Left kidney (tissue), 2 donors: Measurements from ENCODE around the gene TP63. TPM values are rescaled to one million over a fixed set of nuclear protein-coding genes. Genes with fewer than 3 reads are reported as not detected.
"Not testable (repeated sequence)": the region's sequence is repeated elsewhere in the genome, so short reads cannot be mapped to it uniquely, and the experiment has no call there.

ENCODE experiments used
- DNase-seq: peaks from one replicate; pipeline ENCODE4 v3.0.0-alpha.2; 2013
- polyA plus RNA-seq: library from polyadenylated mRNA; unstranded; fragments of 120-200 nt; gene quantifications from one replicate; pipeline ENCODE4 v1.2.1, GENCODE V29; 2013; ENCODE audit not compliant: insufficient read length

TP63 gene
- polyA plus RNA-seq, 1 donor: 1.6 TPM

DNA sequence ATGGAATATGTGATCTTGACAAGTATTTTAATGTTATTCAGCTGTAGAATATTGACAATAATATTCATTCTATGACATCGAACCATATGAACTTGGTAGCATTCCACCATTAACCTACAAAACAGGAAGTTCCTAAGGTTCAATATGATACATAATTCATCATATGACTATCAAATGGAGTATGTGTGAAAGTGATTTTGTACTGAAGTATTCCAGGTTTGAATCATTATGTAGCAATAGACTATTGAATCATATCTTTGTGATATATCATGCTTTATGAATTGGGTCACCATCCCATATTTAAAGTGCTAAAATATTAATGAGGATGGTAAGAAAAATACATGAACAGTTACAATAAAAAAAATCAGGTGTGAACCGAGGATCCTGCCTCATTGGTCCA is 95.1 kb downstream of the TP63 start:
- no peak for DNase-seq

- no peak for DNase-seq
Observed at GRCh38 chr3:189727158-189727557, 96.0 kb downstream of the TP63 start.

GRCh38 chr3:189727898-189728297 is 96.7 kb downstream of the TP63 start:
- no peak for DNase-seq

GRCh38 chr3:189728915-189729314 is 97.7 kb downstream of the TP63 start:
- no peak for DNase-seq

- no peak for DNase-seq
Observed at GRCh38 chr3:189734061-189734460, 102.9 kb downstream of the TP63 start.

- DNase-seq: no peak
Observed at GRCh38 chr3:189735913-189736312, 104.7 kb downstream of the TP63 start.

GRCh38 chr3:189737071-189737470 is 105.9 kb downstream of the TP63 start:
- no peak for DNase-seq

- no peak for DNase-seq
Observed at GRCh38 chr3:189737619-189738018, 106.4 kb downstream of the TP63 start.

DNA sequence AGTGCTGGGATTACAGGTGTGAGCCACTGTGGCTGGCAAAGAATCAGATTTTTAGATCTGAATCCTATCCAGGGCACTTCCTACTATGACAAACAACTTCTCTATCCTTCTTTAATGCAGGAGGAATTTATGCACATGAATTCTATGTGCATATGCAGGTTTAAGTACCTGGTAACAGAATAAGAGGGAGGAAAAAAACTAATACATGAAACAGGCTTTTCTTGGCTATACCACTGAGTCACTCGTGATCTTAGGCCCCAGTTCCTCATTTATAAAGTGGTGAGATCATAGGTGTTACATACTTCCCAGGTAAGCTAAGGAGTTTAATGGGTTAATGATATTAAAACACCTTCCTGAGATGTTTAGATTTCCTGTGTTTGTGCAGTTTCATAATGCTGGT is 108.2 kb downstream of the TP63 start:
- no peak for DNase-seq

DNA sequence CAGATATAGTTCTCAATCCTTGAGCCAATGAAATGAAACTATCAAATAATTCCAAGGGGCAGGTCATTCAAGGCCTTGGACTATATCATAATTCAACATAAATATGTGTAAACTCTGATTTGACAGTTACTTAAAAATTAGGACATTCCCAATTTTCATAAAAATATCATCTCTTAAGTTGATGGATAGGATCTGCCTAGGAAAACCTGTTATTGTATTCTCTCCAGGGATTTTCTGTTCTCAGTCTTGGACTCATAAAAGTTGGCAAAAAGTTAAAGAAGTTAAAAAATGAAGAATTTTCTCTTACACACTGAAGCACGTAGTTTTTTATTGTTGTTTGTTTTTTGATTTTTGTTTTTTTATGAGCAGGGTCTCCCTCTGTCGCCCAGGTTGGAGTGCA is 109.0 kb downstream of the TP63 start:
- DNase-seq: no peak

DNA sequence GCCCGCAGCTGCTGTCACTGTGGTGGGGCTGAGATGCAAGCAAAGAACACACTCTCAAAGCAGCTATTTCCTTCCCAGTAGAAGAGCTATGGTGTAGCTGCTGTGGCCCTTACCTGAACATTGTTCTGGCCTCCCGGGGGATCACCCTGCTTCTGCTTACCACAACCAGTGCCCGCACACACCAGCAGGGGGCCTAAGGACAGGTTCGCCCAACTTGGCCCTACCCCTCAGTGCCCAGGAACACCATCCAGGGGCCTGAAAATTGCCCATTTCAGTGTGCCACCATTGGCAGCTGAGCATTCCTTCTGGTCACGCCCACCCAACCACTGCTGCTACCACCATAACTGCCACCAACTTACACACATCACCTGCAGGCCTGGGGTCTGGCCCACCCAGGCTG is 113.0 kb downstream of the TP63 start:
- no peak for DNase-seq

- no peak for DNase-seq
Observed at GRCh38 chr3:189745622-189746021, 114.4 kb downstream of the TP63 start.

DNA sequence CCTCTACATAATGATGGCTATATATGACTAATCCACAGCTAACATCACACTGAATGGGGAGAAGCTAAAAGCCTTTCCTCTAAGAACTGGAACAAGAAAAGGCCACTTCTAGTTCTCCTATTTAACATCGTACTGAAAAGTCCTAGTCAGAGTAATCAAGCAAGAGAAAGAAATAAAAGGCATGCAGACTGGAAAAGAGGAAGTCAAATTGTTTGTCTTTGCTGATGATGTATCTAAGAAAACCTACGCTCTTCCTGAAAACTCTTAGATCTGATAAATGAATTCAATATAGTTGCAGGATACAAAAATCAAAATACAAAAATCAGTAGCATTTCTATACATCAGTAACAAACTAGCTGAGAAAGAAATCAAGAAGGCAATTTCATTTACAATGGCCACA is 116.9 kb downstream of the TP63 start:
- DNase-seq: no peak

GRCh38 chr3:189750972-189751371 is 119.8 kb downstream of the TP63 start:
- not testable (repeated sequence) for DNase-seq

DNA sequence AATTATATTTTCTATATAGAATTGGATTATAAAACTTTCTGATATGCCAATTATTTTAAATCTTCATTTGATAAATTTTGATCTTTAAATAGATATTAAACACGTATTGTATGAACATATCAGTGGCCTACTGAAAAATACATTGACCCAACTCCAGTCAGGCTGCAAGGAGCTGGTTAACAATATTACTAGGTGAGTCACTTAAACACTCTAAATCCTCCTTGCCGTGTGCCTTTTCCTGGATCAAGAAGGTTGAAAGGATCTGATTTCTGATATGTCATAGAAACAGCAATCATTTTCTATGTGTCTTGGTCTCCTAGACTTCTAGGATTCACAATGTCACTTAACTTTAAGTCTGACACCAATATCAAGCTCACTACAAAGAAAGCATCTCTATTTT is 123.2 kb downstream of the TP63 start:
- DNase-seq: no peak

DNA sequence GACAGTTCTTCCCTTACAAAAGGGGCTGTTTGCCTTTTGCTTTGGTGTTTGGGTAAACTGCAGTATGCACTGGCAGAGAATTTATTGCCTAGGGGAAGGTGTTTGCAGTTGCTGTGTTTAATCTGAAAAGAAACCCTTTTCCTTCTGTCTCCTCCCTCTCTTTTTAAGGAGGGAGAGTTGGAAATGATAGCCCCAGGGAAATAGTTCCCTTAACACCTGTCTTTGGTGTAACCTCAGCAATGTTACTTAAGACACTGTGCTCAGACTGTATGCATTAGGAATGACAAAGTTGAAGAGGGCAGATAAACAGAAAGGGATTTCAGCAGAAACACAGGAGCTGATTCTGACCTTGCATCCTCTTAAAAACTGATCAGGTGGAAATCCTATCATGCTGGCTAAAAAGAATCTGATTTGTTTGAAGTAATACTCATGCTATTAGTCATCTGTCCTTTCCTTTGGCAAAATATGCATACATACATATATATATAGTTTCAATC is 125.4 kb downstream of the TP63 start:
- DNase-seq: no peak

DNA sequence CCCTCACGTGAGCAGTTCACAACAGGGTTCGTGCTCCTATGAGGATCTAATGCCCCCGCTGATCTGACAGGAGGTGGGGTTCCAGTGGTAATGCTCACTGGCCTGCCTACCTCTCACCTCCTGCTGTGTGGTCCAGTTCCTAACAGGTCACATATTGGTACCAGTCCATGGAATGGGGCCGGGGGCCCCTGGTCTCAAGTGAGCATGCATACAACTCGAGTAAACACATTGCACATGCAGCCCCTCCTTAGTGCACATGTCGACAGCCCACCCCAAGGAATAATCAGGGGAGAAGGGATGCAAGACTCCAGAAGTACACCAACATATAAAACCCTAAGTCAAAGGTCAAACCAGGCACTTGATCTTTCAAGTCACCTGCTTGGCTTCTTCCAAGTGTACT is 127.0 kb downstream of the TP63 start:
- DNase-seq: no peak

DNA sequence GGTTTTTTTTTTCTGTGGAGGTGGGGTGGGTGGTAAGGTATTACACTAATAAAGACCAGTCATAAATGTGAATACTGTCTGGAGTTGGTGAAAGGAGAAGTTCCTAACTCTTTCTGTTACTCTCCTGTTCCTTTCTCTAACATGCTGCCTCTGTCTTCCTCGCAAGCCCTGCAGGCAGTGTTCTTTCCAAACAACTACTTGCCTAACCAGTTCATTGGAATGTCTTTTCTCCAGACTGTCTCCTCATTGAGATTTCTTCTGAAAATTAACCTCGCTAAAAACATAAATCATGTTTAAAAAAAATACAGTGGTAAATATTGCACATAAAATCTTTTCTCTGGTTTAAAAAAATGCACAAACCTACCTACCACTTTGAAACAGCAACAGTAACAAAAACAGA is 135.2 kb downstream of the TP63 start:
- no peak for DNase-seq

DNA sequence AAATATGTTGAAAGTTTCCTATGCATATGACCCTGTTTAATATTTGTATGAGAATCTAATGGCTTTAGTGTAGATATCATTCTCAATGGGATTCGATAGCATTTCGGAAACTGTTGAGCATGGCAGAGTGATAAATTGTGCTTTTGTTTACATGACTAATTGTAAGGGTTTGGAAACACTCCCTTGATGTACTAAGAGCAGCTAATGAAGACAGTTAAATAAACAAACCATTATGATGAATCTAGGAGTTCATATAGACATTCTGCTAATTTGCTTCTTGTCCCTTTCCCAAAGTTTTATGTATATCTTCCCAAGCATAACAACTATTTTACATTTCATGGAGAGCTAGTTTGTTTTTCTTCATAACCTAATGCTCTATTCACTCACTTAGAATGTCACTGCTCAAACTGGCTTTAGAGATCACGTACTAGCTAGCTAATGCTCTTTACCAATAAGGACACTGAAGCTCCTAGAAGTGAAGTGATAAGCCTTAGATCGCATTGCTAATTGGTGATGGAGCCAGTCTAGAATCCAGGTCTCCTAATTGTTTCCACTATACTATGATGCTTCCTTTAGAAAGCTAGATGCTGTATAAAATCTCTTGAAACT is 140.8 kb downstream of the TP63 start:
- DNase-seq: no peak

GRCh38 chr3:189772584-189772983 is 141.4 kb downstream of the TP63 start:
- DNase-seq: no peak

- DNase-seq: no peak
Observed at GRCh38 chr3:189773056-189773455, 141.9 kb downstream of the TP63 start.

- no peak for DNase-seq
Observed at GRCh38 chr3:189776149-189776824, 145.1 kb downstream of the TP63 start.

- no peak for DNase-seq
Observed at GRCh38 chr3:189778340-189778950, 147.3 kb downstream of the TP63 start.

- no peak for DNase-seq
Observed at GRCh38 chr3:189779166-189779565, 148.0 kb downstream of the TP63 start.
